IPS DF 19.7 (cell line): Measurements from ENCODE around the gene PGP.
"Not testable (repeated sequence)": the region's sequence is repeated elsewhere in the genome, so short reads cannot be mapped to it uniquely, and the experiment has no call there.

ENCODE experiments used
- DNase-seq: peaks from one replicate; pipeline ENCODE4 v3.0.0-alpha.2; 2013; ENCODE audit warnings: low read depth, low spot score

PGP gene

GRCh38 chr16:2214719-2214968, at the start of gene PGP:
Gene PGP (minus strand): TSS chr16:2214840. CDS start chr16:2214777, 63 bp downstream.
- DNase-seq = no peak

- not testable (repeated sequence) for DNase-seq
These were observed 48.4 kb upstream of the PGP start for GRCh38 chr16:2263026-2263425.

GRCh38 chr16:2260250-2260649, 45.6 kb upstream of the PGP start:
- no peak for DNase-seq

GRCh38 chr16:2258530-2258929, 43.9 kb upstream of the PGP start:
- not testable (repeated sequence) for DNase-seq

GRCh38 chr16:2257726-2258125, 43.1 kb upstream of the PGP start:
- no peak for DNase-seq

- no peak for DNase-seq
These were observed 42.0 kb upstream of the PGP start for GRCh38 chr16:2256531-2257140.

GRCh38 chr16:2253293-2253692, 38.7 kb upstream of the PGP start:
- DNase-seq = no peak

GRCh38 chr16:2252806-2253148, 38.1 kb upstream of the PGP start:
- no peak for DNase-seq

GRCh38 chr16:2251296-2252111, 36.9 kb upstream of the PGP start, which contains the start of gene ECI1:
Gene ECI1 (minus strand): TSS chr16:2251587. CDS start chr16:2251566, 21 bp downstream.
- DNase-seq = peak; percentile 73

- DNase-seq = no peak
These were observed 36.1 kb upstream of the PGP start for GRCh38 chr16:2250652-2251295.

- no peak for DNase-seq
These were observed 31.8 kb upstream of the PGP start for GRCh38 chr16:2246301-2246885.

- DNase-seq = no peak
These were observed 30.5 kb upstream of the PGP start for GRCh38 chr16:2244926-2245795.

- DNase-seq = no peak
These were observed 29.7 kb upstream of the PGP start for GRCh38 chr16:2244301-2244700.

- DNase-seq = no peak
These were observed 29.1 kb upstream of the PGP start for GRCh38 chr16:2243781-2244180.

GRCh38 chr16:2243031-2243528, 28.4 kb upstream of the PGP start:
- DNase-seq = no peak

GRCh38 chr16:2242598-2242997, 28.0 kb upstream of the PGP start:
- DNase-seq = no peak

GRCh38 chr16:2240331-2240730, 25.7 kb upstream of the PGP start:
- not testable (repeated sequence) for DNase-seq

- no peak for DNase-seq
These were observed 24.4 kb upstream of the PGP start for GRCh38 chr16:2238838-2239675.

- no peak for DNase-seq
These were observed 23.7 kb upstream of the PGP start for GRCh38 chr16:2238150-2238837.
